ENCODE data around the gene PRPSAP2.

GRCh38 chr17:18891541-18891940 is 33.6 kb downstream of the PRPSAP2 start:
- TF ChIP-seq CTCF (IDR thresholded peaks at IDR 0.05) (no peak), POLR2A (IDR thresholded peaks at IDR 0.05) (no peak)

Data from adrenal gland (tissue), 5 donors.